NT2/D1 (cell line): ENCODE data around the gene APOC4.

Experiments used
- YY1 ChIP-seq: IDR thresholded peaks from 2 replicates; pipeline ENCODE4 v1.6.1; 2011; ENCODE audit not compliant: insufficient read length, insufficient read depth
- ZNF274 ChIP-seq: IDR thresholded peaks from 2 replicates; pipeline ENCODE4 v1.6.1; 2011; ENCODE audit warnings: mild to moderate bottlenecking, low read depth, low read length

- no peak for TF ChIP-seq ZNF274
- no peak for TF ChIP-seq YY1
These were observed 51.5 kb downstream of the APOC4 start for GRCh38 chr19:44993526-44993925.
